Liver (tissue), 9 donors: ENCODE results near the gene PRLHR. TPM values are rescaled to one million over a fixed set of nuclear protein-coding genes. Genes with fewer than 3 reads are reported as not detected.

Experiments
- DNase-seq: peaks from one replicate; pipeline ENCODE4 v3.0.0-alpha.2; 2017; ENCODE audit warnings: low spot score
- H3K27ac ChIP-seq, 2 donors: one replicate each; pipeline ENCODE4 v1.7.0; 2013; ENCODE audit warnings: inconsistent platforms in 2 of 2, low read length in 2 of 2, control low read depth in 1 of 2, low read depth in 1 of 2, mild to moderate bottlenecking in 1 of 2
- H3K27me3 ChIP-seq, 4 donors: one replicate each; pipeline versions ENCODE4 v1.6.1 to v1.7.0; 2013; ENCODE audit warnings: low read length in 3 of 4, inconsistent platforms in 1 of 4, mild to moderate bottlenecking in 1 of 4, moderate library complexity in 1 of 4; ENCODE audit not compliant: control insufficient read depth in 4 of 4, insufficient read depth in 4 of 4
- H3K36me3 ChIP-seq, 4 donors: one replicate each; pipeline versions ENCODE4 v1.6.1 to v1.7.0; 2013; ENCODE audit warnings: low read length in 3 of 4, mild to moderate bottlenecking in 3 of 4, low read depth in 1 of 4, moderate library complexity in 1 of 4; ENCODE audit not compliant: control insufficient read depth in 4 of 4, insufficient read depth in 3 of 4
- H3K4me1 ChIP-seq, 4 donors: one replicate each; pipeline versions ENCODE4 v1.6.1 to v1.7.0; 2013; ENCODE audit warnings: low read length in 3 of 4, mild to moderate bottlenecking in 3 of 4, moderate library complexity in 1 of 4; ENCODE audit not compliant: control insufficient read depth in 4 of 4, insufficient read depth in 4 of 4
- H3K4me3 ChIP-seq, 3 donors: one replicate each; pipeline versions ENCODE4 v1.6.1 to v1.7.0; 2013; ENCODE audit warnings: low read length in 3 of 3, control low read depth in 1 of 3, low read depth in 1 of 3, mild to moderate bottlenecking in 1 of 3
- H3K9ac ChIP-seq, 2 donors: one replicate each; pipeline ENCODE4 v1.7.0; 2013; ENCODE audit warnings: low read length in 2 of 2, mild to moderate bottlenecking in 2 of 2, moderate library complexity in 2 of 2, control low read depth in 1 of 2, low read depth in 1 of 2
- H3K9me3 ChIP-seq, 4 donors: one replicate each; pipeline versions ENCODE4 v1.6.1 to v1.7.0; 2013; ENCODE audit warnings: low read length in 3 of 4; ENCODE audit not compliant: control insufficient read depth in 4 of 4
- EGR1 ChIP-seq, 2 donors: IDR thresholded peaks; 2 replicates each; pipeline ENCODE4 v1.6.1; 2016 to 2018; ENCODE audit warnings: antibody characterized with exemption in 2 of 2, low read depth in 2 of 2
- FOXA1 ChIP-seq: IDR thresholded peaks from 2 replicates; pipeline ENCODE4 v1.6.1; 2016; ENCODE audit warnings: antibody characterized with exemption
- FOXA2 ChIP-seq: IDR thresholded peaks from 2 replicates; pipeline ENCODE4 v1.6.1; 2016; ENCODE audit warnings: antibody characterized with exemption
- GABPA ChIP-seq, 2 donors: IDR thresholded peaks in 1 of 2; conservative IDR thresholded peaks in 1 of 2; 2 replicates each; pipeline ENCODE4 v1.6.1; 2016; ENCODE audit warnings: antibody characterized with exemption in 2 of 2, mild to moderate bottlenecking in 1 of 2, moderate library complexity in 1 of 2
- HNF4A ChIP-seq, 2 donors: conservative IDR thresholded peaks; 2 replicates each; pipeline ENCODE4 v1.6.1; 2016; ENCODE audit warnings: antibody characterized with exemption in 2 of 2, mild to moderate bottlenecking in 2 of 2
- HNF4G ChIP-seq: IDR thresholded peaks from 2 replicates; pipeline ENCODE4 v1.6.1; 2016; ENCODE audit warnings: antibody characterized with exemption
- JUND ChIP-seq, 2 donors: IDR thresholded peaks; 2 replicates each; pipeline ENCODE4 v1.6.1; 2016; ENCODE audit warnings: antibody characterized with exemption in 2 of 2
- MAX ChIP-seq: IDR thresholded peaks from 2 replicates; pipeline ENCODE4 v1.6.1; 2016; ENCODE audit warnings: antibody characterized with exemption
- NR2F2 ChIP-seq: IDR thresholded peaks from 2 replicates; pipeline ENCODE4 v1.6.1; 2016; ENCODE audit warnings: antibody characterized with exemption
- RAD21 ChIP-seq, 2 donors: IDR thresholded peaks; 2 replicates each; pipeline ENCODE4 v1.6.1; 2016; ENCODE audit warnings: antibody characterized with exemption in 2 of 2, mild to moderate bottlenecking in 2 of 2
- REST ChIP-seq: IDR thresholded peaks from 2 replicates; pipeline ENCODE4 v1.6.1; 2016; ENCODE audit warnings: antibody characterized with exemption, mild to moderate bottlenecking
- RXRA ChIP-seq, 2 donors: IDR thresholded peaks; 2 replicates each; pipeline ENCODE4 v1.6.1; 2017 to 2018; ENCODE audit warnings: antibody characterized with exemption in 2 of 2, mild to moderate bottlenecking in 1 of 2
- SP1 ChIP-seq: IDR thresholded peaks from 2 replicates; pipeline ENCODE4 v1.6.1; 2018; ENCODE audit warnings: antibody characterized with exemption, mild to moderate bottlenecking
- TAF1 ChIP-seq: conservative IDR thresholded peaks from 2 replicates; pipeline ENCODE4 v1.6.1; 2016; ENCODE audit warnings: antibody characterized with exemption, mild to moderate bottlenecking
- YY1 ChIP-seq: IDR thresholded peaks from 2 replicates; pipeline ENCODE4 v1.6.1; 2016; ENCODE audit warnings: antibody characterized with exemption, mild to moderate bottlenecking
- ZBTB33 ChIP-seq: IDR thresholded peaks from 2 replicates; pipeline ENCODE4 v1.6.1; 2016; ENCODE audit warnings: antibody characterized with exemption
- WGBS: extraction: QIAGEN DNeasy Blood & Tissue Kit; methylation state at CpG from one replicate; pipeline ENCODE4 v1.1.7; 2013; 5-methylcytosine and 5-hydroxymethylcytosine counted together
- polyA plus RNA-seq, 2 donors: library from polyadenylated mRNA; stranded (reverse) in 1 of 2; unstranded in 1 of 2; fragments of 200-250 nt in 1 of 2; fragments of >200 nt in 1 of 2; fragmentation: Nextera tagmentation in 1 of 2; extraction: Ambion mirVana in 1 of 2; gene quantifications; one replicate each; pipeline versions ENCODE4 v1.2.1 to v1.2.3, GENCODE V29; 2013 to 2015
- total RNA-seq, 2 donors: library from RNA; depleted of rRNA; stranded (reverse); fragments of >200 nt; gene quantifications; one replicate each; pipeline ENCODE4 v1.2.3, GENCODE V29; 2014
- TF ChIP-seq, protein P1 (sequence below): IDR thresholded peaks from 2 replicates; pipeline ENCODE4 v1.6.1; 2016; ENCODE audit warnings: antibody characterized with exemption
- TF ChIP-seq, protein P2 (sequence below): fragments of 150-350 bp; IDR thresholded peaks from 2 replicates; pipeline ENCODE4 v1.5.1; 2017; ENCODE audit warnings: improper control_type of control experiment, low read depth, low read length; ENCODE audit not compliant: missing input control
- donor health status: healthy.
- donor health status: healthy.
- donor health status: healthy.
- donor health status: healthy.
- donor health status: healthy.

Gene PRLHR
- total and polyA plus RNA-seq, 4 donors: under 0.01 to 0.08 TPM; not detected in 2

DNA sequence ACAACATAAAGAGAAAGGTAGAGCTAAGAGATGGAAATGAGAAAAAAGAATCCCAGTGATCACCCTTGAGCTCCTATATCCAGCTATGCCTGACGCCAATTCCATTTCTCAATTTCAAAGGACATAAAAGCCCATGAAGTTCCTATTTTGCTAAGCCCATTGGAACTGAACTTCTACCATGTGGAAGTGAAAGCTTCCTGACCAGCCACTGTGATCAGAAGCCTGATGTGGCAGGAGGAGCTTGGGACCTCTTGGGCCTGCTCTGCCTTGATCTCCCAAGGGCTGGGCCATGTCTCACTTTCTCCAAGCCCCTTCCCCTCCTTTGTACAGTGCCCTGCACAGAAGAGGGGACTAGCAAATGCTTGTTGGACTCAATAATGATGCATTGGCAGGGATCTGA, 52.7 kb downstream of the PRLHR start:
- no peak overlapping the region for H3K4me3 ChIP-seq
- no peaks in the 10 kb centered on the region for H3K36me3 ChIP-seq
- WGBS: 91% methylated on average over 1 of the region's 1 CpG
- H3K9ac ChIP-seq: no peak overlapping the region
- no peak for DNase-seq
- no peak overlapping the region for H3K27ac ChIP-seq
- H3K27me3 ChIP-seq: peaks cover 0 to 8% (median 3%) of the 10 kb centered on the region in 4 donors
- no peaks in the 10 kb centered on the region for H3K4me1 ChIP-seq
- TF ChIP-seq YY1 (no peak), RAD21 (IDR thresholded peaks at IDR 0.05) (no peak), ZBTB33 (no peak), RXRA (IDR thresholded peaks at IDR 0.05) (no peak), EGR1 (IDR thresholded peaks at IDR 0.05; ENCODE audit: low read depth in 2 of 2) (no peak), FOXA2 (no peak), SP1 (no peak), HNF4A (conservative IDR thresholded peaks at IDR 0.05) (no peak), FOXA1 (no peak), JUND (IDR thresholded peaks at IDR 0.05) (no peak), GABPA (IDR thresholded peaks at IDR 0.05 in 1 of 2, conservative IDR thresholded peaks at IDR 0.05 in 1 of 2) (no peak), MAX (no peak), HNF4G (no peak), TAF1 (no peak), REST (no peak)
- TF ChIP-seq, protein P1, sequence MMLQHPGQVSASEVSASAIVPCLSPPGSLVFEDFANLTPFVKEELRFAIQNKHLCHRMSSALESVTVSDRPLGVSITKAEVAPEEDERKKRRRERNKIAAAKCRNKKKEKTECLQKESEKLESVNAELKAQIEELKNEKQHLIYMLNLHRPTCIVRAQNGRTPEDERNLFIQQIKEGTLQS: no peak
- TF ChIP-seq, protein P2, sequence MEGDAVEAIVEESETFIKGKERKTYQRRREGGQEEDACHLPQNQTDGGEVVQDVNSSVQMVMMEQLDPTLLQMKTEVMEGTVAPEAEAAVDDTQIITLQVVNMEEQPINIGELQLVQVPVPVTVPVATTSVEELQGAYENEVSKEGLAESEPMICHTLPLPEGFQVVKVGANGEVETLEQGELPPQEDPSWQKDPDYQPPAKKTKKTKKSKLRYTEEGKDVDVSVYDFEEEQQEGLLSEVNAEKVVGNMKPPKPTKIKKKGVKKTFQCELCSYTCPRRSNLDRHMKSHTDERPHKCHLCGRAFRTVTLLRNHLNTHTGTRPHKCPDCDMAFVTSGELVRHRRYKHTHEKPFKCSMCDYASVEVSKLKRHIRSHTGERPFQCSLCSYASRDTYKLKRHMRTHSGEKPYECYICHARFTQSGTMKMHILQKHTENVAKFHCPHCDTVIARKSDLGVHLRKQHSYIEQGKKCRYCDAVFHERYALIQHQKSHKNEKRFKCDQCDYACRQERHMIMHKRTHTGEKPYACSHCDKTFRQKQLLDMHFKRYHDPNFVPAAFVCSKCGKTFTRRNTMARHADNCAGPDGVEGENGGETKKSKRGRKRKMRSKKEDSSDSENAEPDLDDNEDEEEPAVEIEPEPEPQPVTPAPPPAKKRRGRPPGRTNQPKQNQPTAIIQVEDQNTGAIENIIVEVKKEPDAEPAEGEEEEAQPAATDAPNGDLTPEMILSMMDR: no peak
- H3K9me3 ChIP-seq: no peaks in the 10 kb centered on the region

- Histone ChIP-seq H3K9ac (no peak overlapping the region), H3K27ac (no peak overlapping the region), H3K4me3 (no peak overlapping the region), H3K4me1 (no peaks in the 10 kb centered on the region), H3K36me3 (no peaks in the 10 kb centered on the region), H3K9me3 (no peaks in the 10 kb centered on the region), H3K27me3 (peaks cover 0 to 8% (median 3%) of the 10 kb centered on the region in 4 donors)
- 84% methylated on average over 1 of the region's 1 CpG for WGBS
- TF ChIP-seq, protein P2: no peak
- TF ChIP-seq ZBTB33 (no peak), JUND (IDR thresholded peaks at IDR 0.05) (no peak), HNF4A (conservative IDR thresholded peaks at IDR 0.05) (no peak), RXRA (IDR thresholded peaks at IDR 0.05) (no peak), EGR1 (IDR thresholded peaks at IDR 0.05; ENCODE audit: low read depth in 2 of 2) (no peak), NR2F2 (no peak), FOXA2 (no peak), TAF1 (no peak), RAD21 (IDR thresholded peaks at IDR 0.05) (no peak), HNF4G (no peak), SP1 (no peak)
- TF ChIP-seq, protein P1: no peak
- DNase-seq: no peak
Measured at GRCh38 chr10:118542205-118542604, 53.2 kb downstream of the PRLHR start.
